Epithelial cell of proximal tubule (primary cell): ENCODE data around the gene RNMT. TPM values are rescaled to one million over a fixed set of nuclear protein-coding genes. Genes with fewer than 3 reads are reported as not detected.

ENCODE experiments used
- DNase-seq: peaks from one replicate; pipeline ENCODE4 v3.0.0-alpha.2; 2011; ENCODE audit warnings: low read depth
- H3K4me3 ChIP-seq: 2 replicates; pipeline ENCODE4 v1.5.1; 2011; ENCODE audit warnings: low read depth, mild to moderate bottlenecking, low read length
- total RNA-seq: library from RNA; depleted of rRNA; stranded (reverse); fragments of >200 nt; gene quantifications from 2 replicates; pipeline ENCODE4 v1.2.3, GENCODE V29; 2015
- TF ChIP-seq, protein P1 (sequence below): conservative IDR thresholded peaks from 2 replicates; pipeline ENCODE4 v1.5.1; 2012; ENCODE audit warnings: low read depth, mild to moderate bottlenecking, low read length

Gene RNMT
- total RNA-seq, 1 donor from 2014 or later = 27.4 TPM

DNA sequence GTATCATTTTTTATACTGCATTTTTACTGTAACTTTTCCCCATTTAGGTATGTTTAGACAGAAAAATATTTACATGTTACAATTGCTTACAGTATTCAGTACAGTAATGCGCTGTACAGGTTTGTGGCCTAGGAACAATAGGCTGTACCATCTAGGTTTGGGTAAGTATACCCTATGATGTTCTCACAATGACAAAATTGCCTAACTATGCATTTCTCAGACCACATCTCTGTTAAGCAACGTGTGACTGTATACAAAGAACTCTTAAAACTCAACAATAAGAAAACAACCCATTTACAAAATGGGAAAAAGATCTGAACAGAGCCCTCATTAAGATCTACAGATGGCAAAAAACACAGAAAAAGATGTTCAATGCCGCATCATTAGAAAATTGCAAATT, 29.5 kb upstream of the RNMT start:
- TF ChIP-seq, protein P1, sequence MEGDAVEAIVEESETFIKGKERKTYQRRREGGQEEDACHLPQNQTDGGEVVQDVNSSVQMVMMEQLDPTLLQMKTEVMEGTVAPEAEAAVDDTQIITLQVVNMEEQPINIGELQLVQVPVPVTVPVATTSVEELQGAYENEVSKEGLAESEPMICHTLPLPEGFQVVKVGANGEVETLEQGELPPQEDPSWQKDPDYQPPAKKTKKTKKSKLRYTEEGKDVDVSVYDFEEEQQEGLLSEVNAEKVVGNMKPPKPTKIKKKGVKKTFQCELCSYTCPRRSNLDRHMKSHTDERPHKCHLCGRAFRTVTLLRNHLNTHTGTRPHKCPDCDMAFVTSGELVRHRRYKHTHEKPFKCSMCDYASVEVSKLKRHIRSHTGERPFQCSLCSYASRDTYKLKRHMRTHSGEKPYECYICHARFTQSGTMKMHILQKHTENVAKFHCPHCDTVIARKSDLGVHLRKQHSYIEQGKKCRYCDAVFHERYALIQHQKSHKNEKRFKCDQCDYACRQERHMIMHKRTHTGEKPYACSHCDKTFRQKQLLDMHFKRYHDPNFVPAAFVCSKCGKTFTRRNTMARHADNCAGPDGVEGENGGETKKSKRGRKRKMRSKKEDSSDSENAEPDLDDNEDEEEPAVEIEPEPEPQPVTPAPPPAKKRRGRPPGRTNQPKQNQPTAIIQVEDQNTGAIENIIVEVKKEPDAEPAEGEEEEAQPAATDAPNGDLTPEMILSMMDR = no peak
- H3K4me3 ChIP-seq = no peak overlapping the region
- no peak for DNase-seq

DNA sequence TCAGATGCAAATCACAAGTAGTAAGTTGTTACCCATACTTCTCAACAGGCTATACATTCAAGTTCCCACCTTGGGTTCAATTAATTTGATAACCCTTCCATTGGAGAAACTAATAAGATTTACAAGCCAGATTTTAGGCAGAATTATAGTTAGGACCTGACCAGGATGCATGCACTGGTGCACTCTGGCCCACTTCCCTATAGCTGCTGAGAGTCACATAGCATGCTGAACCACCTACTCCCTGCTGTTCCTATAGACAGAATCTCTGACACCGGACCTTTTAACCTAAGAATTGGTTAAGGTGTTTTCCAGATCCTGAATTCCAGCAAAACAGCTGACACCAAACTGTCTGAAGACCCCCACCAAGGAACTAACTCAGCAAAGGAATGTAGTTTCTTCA, 26.3 kb upstream of the RNMT start:
- DNase-seq = no peak
- TF ChIP-seq, protein P1 = no peak
- no peak overlapping the region for H3K4me3 ChIP-seq

DNA sequence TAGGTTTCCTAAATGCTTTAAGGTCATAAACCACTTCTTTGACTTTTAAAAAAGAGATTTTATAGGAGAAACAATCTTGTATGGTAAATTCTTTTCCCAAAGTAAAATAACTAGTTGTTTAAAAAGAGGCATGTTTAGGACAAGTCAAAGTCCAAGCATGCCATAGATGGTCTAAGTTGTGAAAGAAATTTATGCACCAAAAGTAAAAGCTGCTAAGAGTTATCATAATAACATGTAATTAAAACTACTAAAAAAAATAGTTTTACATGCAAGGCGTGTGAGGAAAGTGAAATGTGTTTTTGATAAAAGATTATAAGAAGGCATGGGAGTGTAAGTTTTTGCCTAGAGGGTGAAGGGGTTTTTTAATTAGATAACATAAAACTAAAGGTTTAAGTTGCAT, 22.6 kb upstream of the RNMT start:
- TF ChIP-seq, protein P1 = no peak
- no peak for DNase-seq

DNA sequence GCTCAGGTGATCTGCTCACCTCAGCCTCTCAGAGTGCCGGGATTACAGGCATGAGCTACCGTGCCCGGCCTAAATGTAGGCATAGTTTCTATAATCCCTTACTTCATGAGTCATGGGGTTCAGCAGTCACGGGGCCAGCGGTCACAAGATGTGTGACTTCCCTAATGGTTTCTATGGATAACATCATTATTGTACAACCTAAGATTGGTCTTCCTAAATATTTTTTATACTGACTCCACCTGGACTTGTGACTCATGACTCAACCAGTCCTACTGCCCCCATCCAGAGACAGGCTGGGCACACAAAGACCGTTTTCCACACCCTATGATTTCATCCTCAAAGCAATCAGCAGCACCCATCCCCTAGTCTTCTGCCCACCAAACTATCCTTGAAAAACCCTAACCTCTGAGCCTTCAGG, 16.1 kb upstream of the RNMT start:
- TF ChIP-seq, protein P1 = no peak
- no peak for DNase-seq
- H3K4me3 ChIP-seq = no peak overlapping the region

More for the DNA sequence above, 22.6 kb upstream of the RNMT start:
- H3K4me3 ChIP-seq = no peak overlapping the region

GRCh38 chr18:13712400-13713131, 13.9 kb upstream of the RNMT start:
- H3K4me3 ChIP-seq = no peak overlapping the region
- TF ChIP-seq, protein P1 = no peak
- no peak for DNase-seq

DNA sequence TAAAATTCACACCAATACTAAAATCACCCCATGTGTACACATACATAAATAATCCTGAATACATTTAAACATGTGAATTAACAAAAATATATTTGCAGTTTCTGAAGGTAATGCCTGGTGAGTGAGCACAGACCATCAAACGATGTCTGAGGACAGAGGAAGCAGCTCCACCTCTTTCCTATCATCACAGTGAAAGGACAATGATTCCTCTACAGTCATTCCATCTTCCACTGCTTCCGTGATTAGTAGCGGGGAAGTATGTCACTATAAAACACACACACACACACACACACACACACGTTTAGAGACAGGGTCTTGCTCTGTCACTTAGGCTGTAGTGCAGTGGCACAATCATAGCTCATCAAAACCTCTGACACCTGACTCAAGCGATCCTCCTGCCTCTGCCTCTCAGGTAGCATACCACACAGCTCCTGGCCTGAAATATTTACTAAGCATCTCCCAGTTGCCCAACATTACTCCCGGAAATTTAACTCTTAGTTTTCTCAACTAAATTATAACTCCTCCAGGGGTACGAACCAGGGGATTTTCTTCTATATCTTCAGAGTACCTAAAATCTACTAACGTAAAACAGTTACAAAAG, 12.9 kb upstream of the RNMT start:
- no peak for DNase-seq
- TF ChIP-seq, protein P1 = no peak

DNA sequence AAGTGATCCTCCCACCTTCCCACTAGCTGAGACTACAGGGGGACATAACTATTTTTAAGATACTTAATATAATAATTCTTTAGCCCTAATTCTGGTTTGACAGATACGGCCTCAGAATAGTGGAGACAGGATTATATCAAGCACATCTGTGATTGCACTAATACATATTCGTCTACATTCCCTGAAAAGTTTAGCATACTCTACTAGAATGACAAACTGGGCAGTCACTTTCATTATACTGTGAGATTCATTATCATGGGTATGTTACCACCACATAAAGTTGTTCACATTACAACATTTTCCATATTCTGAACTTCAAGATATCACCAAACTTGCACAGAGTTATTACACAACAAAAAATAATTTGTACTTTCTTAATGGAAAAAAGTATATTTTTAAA, 11.1 kb upstream of the RNMT start:
- TF ChIP-seq, protein P1 = no peak
- no peak for DNase-seq
- H3K4me3 ChIP-seq = no peak overlapping the region

More for the DNA sequence above, 12.9 kb upstream of the RNMT start:
- no peak overlapping the region for H3K4me3 ChIP-seq
